EH (cell line): ENCODE results near the gene CFTR.

ENCODE experiments used
- DNase-seq: peaks from one replicate; pipeline ENCODE4 v3.0.0-alpha.2; 2015; ENCODE audit warnings: low read depth

Gene CFTR

GRCh38 chr7:117588352-117588794, 108.5 kb downstream of the CFTR start:
- DNase-seq: no peak

GRCh38 chr7:117590191-117590590, 110.4 kb downstream of the CFTR start:
- no peak for DNase-seq

- no peak for DNase-seq
These were observed 112.3 kb downstream of the CFTR start for GRCh38 chr7:117592011-117592635.

GRCh38 chr7:117596134-117596533, 116.3 kb downstream of the CFTR start:
- DNase-seq: no peak

- no peak for DNase-seq
These were observed 117.9 kb downstream of the CFTR start for GRCh38 chr7:117597755-117598154.

GRCh38 chr7:117600911-117601310, 121.1 kb downstream of the CFTR start:
- DNase-seq: no peak

GRCh38 chr7:117603627-117604026, 123.8 kb downstream of the CFTR start:
- no peak for DNase-seq

- no peak for DNase-seq
These were observed 125.9 kb downstream of the CFTR start for GRCh38 chr7:117605712-117606111.

GRCh38 chr7:117606132-117606531, 126.3 kb downstream of the CFTR start:
- DNase-seq: no peak

- DNase-seq: no peak
These were observed 130.6 kb downstream of the CFTR start for GRCh38 chr7:117610396-117610795.

- no peak for DNase-seq
These were observed 132.8 kb downstream of the CFTR start for GRCh38 chr7:117612637-117613036.

GRCh38 chr7:117616694-117617093, 136.9 kb downstream of the CFTR start:
- DNase-seq: no peak

GRCh38 chr7:117619681-117620080, 139.9 kb downstream of the CFTR start:
- no peak for DNase-seq

GRCh38 chr7:117621075-117621618, 141.3 kb downstream of the CFTR start:
- DNase-seq: no peak

- DNase-seq: no peak
These were observed 143.8 kb downstream of the CFTR start for GRCh38 chr7:117623606-117624005.

- DNase-seq: no peak
These were observed 150.7 kb downstream of the CFTR start for GRCh38 chr7:117630501-117630900.

GRCh38 chr7:117630907-117631564, 151.2 kb downstream of the CFTR start:
- no peak for DNase-seq

GRCh38 chr7:117631652-117632051, 151.8 kb downstream of the CFTR start:
- DNase-seq: no peak

GRCh38 chr7:117637937-117638336, 158.1 kb downstream of the CFTR start:
- DNase-seq: no peak

- DNase-seq: no peak
These were observed 160.1 kb downstream of the CFTR start for GRCh38 chr7:117639966-117640365.

- DNase-seq: no peak
These were observed 160.6 kb downstream of the CFTR start for GRCh38 chr7:117640465-117640864.

- peak; percentile 44 for DNase-seq
These were observed 165.8 kb downstream of the CFTR start for GRCh38 chr7:117645481-117646165.
